HG03175 (cell line): ENCODE results near the gene SV2B.

ENCODE experiments used
- ATAC-seq: cut with Tn5 transposase; IDR thresholded peaks from one replicate; pipeline ENCODE4 v1.9.1; 2021; ENCODE audit warnings: mild to moderate bottlenecking, moderate library complexity; ENCODE audit not compliant: unreplicated experiment

Gene SV2B

GRCh38 chr15:91102546-91103330 lies 2.7 kb downstream of the SV2B start:
- ATAC-seq, result no peak

GRCh38 chr15:91104111-91104510 lies 4.1 kb downstream of the SV2B start:
- ATAC-seq, result no peak

GRCh38 chr15:91108421-91108820 lies 8.4 kb downstream of the SV2B start:
- ATAC-seq, result no peak

GRCh38 chr15:91109885-91110284 lies 9.8 kb downstream of the SV2B start:
- ATAC-seq, result no peak

- ATAC-seq, result no peak
Observed at GRCh38 chr15:91110407-91110806, 10.3 kb downstream of the SV2B start.

GRCh38 chr15:91113030-91113429 lies 13.0 kb downstream of the SV2B start:
- ATAC-seq, result no peak

GRCh38 chr15:91114301-91114700 lies 14.2 kb downstream of the SV2B start:
- ATAC-seq, result no peak

GRCh38 chr15:91116113-91117067 lies 16.3 kb downstream of the SV2B start:
- peak; percentile 80 for ATAC-seq

- no peak for ATAC-seq
Observed at GRCh38 chr15:91117375-91117774, 17.3 kb downstream of the SV2B start.

- ATAC-seq, result no peak
Observed at GRCh38 chr15:91118817-91119590, 18.9 kb downstream of the SV2B start.

- no peak for ATAC-seq
Observed at GRCh38 chr15:91122296-91122695, 22.2 kb downstream of the SV2B start.

GRCh38 chr15:91124132-91124531 lies 24.1 kb downstream of the SV2B start:
- no peak for ATAC-seq

- no peak for ATAC-seq
Observed at GRCh38 chr15:91125162-91125561, 25.1 kb downstream of the SV2B start.

GRCh38 chr15:91126080-91126479 lies 26.0 kb downstream of the SV2B start:
- ATAC-seq, result no peak

- ATAC-seq, result no peak
Observed at GRCh38 chr15:91127236-91127955, 27.3 kb downstream of the SV2B start.

- no peak for ATAC-seq
Observed at GRCh38 chr15:91128016-91128415, 28.0 kb downstream of the SV2B start.

- no peak for ATAC-seq
Observed at GRCh38 chr15:91129436-91129835, 29.4 kb downstream of the SV2B start.

- no peak for ATAC-seq
Observed at GRCh38 chr15:91132079-91132478, 32.0 kb downstream of the SV2B start.

GRCh38 chr15:91133511-91133910 lies 33.5 kb downstream of the SV2B start:
- no peak for ATAC-seq
